Sigmoid colon (tissue), 7 donors: ENCODE data around the gene CYP2C19. TPM values are rescaled to one million over a fixed set of nuclear protein-coding genes. Genes with fewer than 3 reads are reported as not detected.
"Not testable (repeated sequence)": the region's sequence is repeated elsewhere in the genome, so short reads cannot be mapped to it uniquely, and the experiment has no call there.

Experiments
- DNase-seq: peaks from one replicate; pipeline ENCODE4 v3.0.0-alpha.2; 2019
- H3K27ac ChIP-seq, 4 donors: fragments of 200-600 bp; sonication (generic); one replicate each; pipeline ENCODE4 v1.5.1; 2016 to 2019; ENCODE audit warnings: mild to moderate bottlenecking in 1 of 4
- H3K27me3 ChIP-seq, 3 donors: fragments of 200-600 bp; sonication (generic); one replicate each; pipeline ENCODE4 v1.5.1; 2019; ENCODE audit warnings: mild to moderate bottlenecking in 1 of 3
- H3K36me3 ChIP-seq, 4 donors: fragments of 200-600 bp; sonication (generic); one replicate each; pipeline ENCODE4 v1.5.1; 2016 to 2019
- H3K4me1 ChIP-seq, 4 donors: fragments of 200-600 bp; sonication (generic); one replicate each; pipeline ENCODE4 v1.5.1; 2017 to 2019
- H3K4me3 ChIP-seq, 4 donors: fragments of 200-600 bp; sonication (generic); one replicate each; pipeline ENCODE4 v1.5.1; 2017 to 2019; ENCODE audit warnings: mild to moderate bottlenecking in 2 of 4, moderate library complexity in 1 of 4
- H3K9me3 ChIP-seq, 4 donors: fragments of 200-600 bp in 3 of 4; sonication (generic) in 3 of 4; one replicate each; pipeline versions ENCODE4 v1.5.1 to v1.6.1; 2013 to 2019
- CTCF ChIP-seq, 4 experiments: fragments of 450-650 bp in 3 of 4; fragments of 200-600 bp in 1 of 4; IDR thresholded peaks; one replicate each; pipeline ENCODE4 v1.5.1; 2016 to 2019; ENCODE audit warnings: antibody characterized with exemption in 4 of 4, mild to moderate bottlenecking in 3 of 4, moderate library complexity in 2 of 4
- EP300 ChIP-seq, 4 donors: sonication (generic); formaldehyde crosslinking; IDR thresholded peaks; one replicate each; pipeline ENCODE4 v1.6.1; 2017; ENCODE audit warnings: antibody characterized with exemption in 4 of 4
- POLR2A ChIP-seq, 2 donors: fragments of 450-650 bp; IDR thresholded peaks; one replicate each; pipeline ENCODE4 v1.6.1; 2016; ENCODE audit warnings: antibody characterized with exemption in 2 of 2, mild to moderate bottlenecking in 2 of 2, moderate library complexity in 2 of 2
- POLR2AphosphoS5 ChIP-seq, 4 donors: sonication (generic); formaldehyde crosslinking; IDR thresholded peaks; one replicate each; pipeline ENCODE4 v1.6.1; 2017; ENCODE audit warnings: antibody characterized with exemption in 4 of 4
- WGBS, 2 donors: extraction: QIAGEN DNeasy Blood & Tissue Kit; methylation state at CpG; one replicate each; pipeline ENCODE4 v1.1.7; 2013; 5-methylcytosine and 5-hydroxymethylcytosine counted together
- intact Hi-C: fragments of 100-400 bp; cut with DNase I; formaldehyde crosslinking; loops from one replicate; pipeline ENCODE4 v1.15.1; 2023
- polyA plus RNA-seq, 3 donors: library from polyadenylated mRNA; stranded (reverse); fragments of 200-250 nt; gene quantifications; one replicate each; pipeline ENCODE4 v1.2.3, GENCODE V29; 2013
- total RNA-seq, 4 donors: library from RNA; depleted of rRNA; stranded (reverse); fragments of >200 nt; gene quantifications; one replicate each; pipeline ENCODE4 v1.1.0, GENCODE V29; 2016
- donor health status: healthy with polysubstance abuse.
- donor health status: Bipolar disorder and iron deficiency.
- donor health status: healthy.

Gene CYP2C19
- total and polyA plus RNA-seq, 7 donors: 0.19 TPM; not detected in 6

- Histone ChIP-seq H3K9me3 (no peaks in the 10 kb centered on the region), H3K4me3 (no peak overlapping the region), H3K27ac (no peak overlapping the region), H3K4me1 (no peaks in the 10 kb centered on the region), H3K36me3 (no peaks in the 10 kb centered on the region), H3K27me3 (no peaks in the 10 kb centered on the region)
- intact Hi-C loops: no loop called here
- 87 to 93% methylated on average over 2 of the region's 2 CpGs for WGBS, 2 donors
- TF ChIP-seq POLR2A (IDR thresholded peaks at IDR 0.05) (no peak), EP300 (IDR thresholded peaks at IDR 0.05) (no peak), CTCF (IDR thresholded peaks at IDR 0.05) (no peak), POLR2AphosphoS5 (IDR thresholded peaks at IDR 0.05) (no peak)
- DNase-seq: no peak
Measured at GRCh38 chr10:94757916-94758315, 4.6 kb upstream of the CYP2C19 start.

- DNase-seq: no peak
- no peaks in the 10 kb centered on the region for H3K27me3 ChIP-seq
- no peaks in the 10 kb centered on the region for H3K4me1 ChIP-seq
- intact Hi-C loops: no loop called here
- TF ChIP-seq POLR2A (IDR thresholded peaks at IDR 0.05): no peak
- TF ChIP-seq POLR2AphosphoS5 (IDR thresholded peaks at IDR 0.05): no peak
- TF ChIP-seq EP300 (IDR thresholded peaks at IDR 0.05): no peak
- no peak for TF ChIP-seq CTCF (IDR thresholded peaks at IDR 0.05)
- no peaks in the 10 kb centered on the region for H3K36me3 ChIP-seq
- H3K27ac ChIP-seq: no peak overlapping the region
- 77 to 80% methylated on average over 2 of the region's 2 CpGs for WGBS, 2 donors
- no peaks in the 10 kb centered on the region for H3K9me3 ChIP-seq
- no peak overlapping the region for H3K4me3 ChIP-seq
Measured at GRCh38 chr10:94760586-94761178, 1.8 kb upstream of the CYP2C19 start.

- H3K36me3 ChIP-seq, H3K27ac ChIP-seq, H3K9me3 ChIP-seq, H3K27me3 ChIP-seq, intact Hi-C loops, H3K4me3 ChIP-seq, DNase-seq, H3K4me1 ChIP-seq: not testable (repeated sequence)
- 88 to 99% methylated on average over 6 of the region's 6 CpGs for WGBS, 2 donors
Measured at GRCh38 chr10:94775425-94775824, 12.9 kb downstream of the CYP2C19 start.

GRCh38 chr10:94777886-94778458, 15.5 kb downstream of the CYP2C19 start:
- 46 to 68% methylated on average over 5 of the region's 5 CpGs for WGBS, 2 donors
- no peak overlapping the region for H3K27ac ChIP-seq
- TF ChIP-seq POLR2AphosphoS5 (IDR thresholded peaks at IDR 0.05): no peak
- no peak for TF ChIP-seq CTCF (IDR thresholded peaks at IDR 0.05)
- no peak for TF ChIP-seq POLR2A (IDR thresholded peaks at IDR 0.05)
- TF ChIP-seq EP300 (IDR thresholded peaks at IDR 0.05): no peak
- H3K4me1 ChIP-seq: no peaks in the 10 kb centered on the region
- H3K27me3 ChIP-seq: no peaks in the 10 kb centered on the region
- DNase-seq: no peak
- H3K36me3 ChIP-seq: no peaks in the 10 kb centered on the region
- H3K9me3 ChIP-seq: no peaks in the 10 kb centered on the region
- intact Hi-C loops: no loop called here
- no peak overlapping the region for H3K4me3 ChIP-seq

- H3K4me1 ChIP-seq: no peaks in the 10 kb centered on the region
- DNase-seq: no peak
- no peak overlapping the region for H3K4me3 ChIP-seq
- intact Hi-C loops: no loop called here
- no peak overlapping the region for H3K27ac ChIP-seq
- no peaks in the 10 kb centered on the region for H3K36me3 ChIP-seq
- no peak for TF ChIP-seq CTCF (IDR thresholded peaks at IDR 0.05)
- TF ChIP-seq POLR2AphosphoS5 (IDR thresholded peaks at IDR 0.05): no peak
- TF ChIP-seq EP300 (IDR thresholded peaks at IDR 0.05): no peak
- no peak for TF ChIP-seq POLR2A (IDR thresholded peaks at IDR 0.05)
- 64 to 92% methylated on average over 1 of the region's 1 CpG for WGBS, 2 donors
- H3K9me3 ChIP-seq: no peaks in the 10 kb centered on the region
- no peaks in the 10 kb centered on the region for H3K27me3 ChIP-seq
Measured at GRCh38 chr10:94780844-94781243, 18.4 kb downstream of the CYP2C19 start.
